Testis (tissue), 3 donors: ENCODE results near the gene ETFB. TPM values are rescaled to one million over a fixed set of nuclear protein-coding genes. Genes with fewer than 3 reads are reported as not detected.

ENCODE experiments used
- DNase-seq: peaks from one replicate; pipeline ENCODE4 v3.0.0-alpha.2; 2019
- H3K27ac ChIP-seq, 2 donors: fragments of 200-600 bp; sonication (generic); one replicate each; pipeline ENCODE4 v1.5.1; 2019
- H3K27me3 ChIP-seq: fragments of 200-600 bp; sonication (generic); one replicate; pipeline ENCODE4 v1.5.1; 2019
- H3K36me3 ChIP-seq: fragments of 200-600 bp; sonication (generic); one replicate; pipeline ENCODE4 v1.5.1; 2017; ENCODE audit warnings: low read depth; ENCODE audit errors: missing control alignments
- H3K4me1 ChIP-seq: fragments of 200-600 bp; sonication (generic); one replicate; pipeline ENCODE4 v1.5.1; 2019
- H3K4me3 ChIP-seq, 2 donors: fragments of 200-600 bp; sonication (generic); one replicate each; pipeline ENCODE4 v1.5.1; 2017 to 2019
- H3K9me3 ChIP-seq: fragments of 200-600 bp; sonication (generic); one replicate; pipeline ENCODE4 v1.5.1; 2017
- POLR2A ChIP-seq: fragments of 450-650 bp; IDR thresholded peaks from one replicate; pipeline ENCODE4 v1.6.1; 2017; ENCODE audit warnings: antibody characterized with exemption, mild to moderate bottlenecking, moderate library complexity
- WGBS, 2 donors: methylation state at CpG; one replicate each; pipeline ENCODE4 v1.1.5; 2018; 5-methylcytosine and 5-hydroxymethylcytosine counted together
- intact Hi-C: fragments of 100-400 bp; cut with DNase I; formaldehyde crosslinking; loops from one replicate; pipeline ENCODE4 v1.15.1; 2023; ENCODE audit warnings: low total_unique reads
- polyA plus RNA-seq: library from polyadenylated mRNA; stranded (reverse); fragments of 350-450 nt; fragmentation: Illumina TruSeq; extraction: RNeasy Lipid Tissue Mini Kit (QIAGEN cat#74804); gene quantifications from one replicate; pipeline ENCODE4 v1.2.3, GENCODE V29; 2014; ENCODE audit warnings: low read depth, low replicate concordance; ENCODE audit not compliant: insufficient read depth
- total RNA-seq, 2 donors: library from RNA; depleted of rRNA; stranded (reverse); fragments of >200 nt; gene quantifications; one replicate each; pipeline ENCODE4 v1.2.3, GENCODE V29; 2016
- TF ChIP-seq, protein P1 (sequence below), 3 experiments: fragments of 450-650 bp in 2 of 3; fragments of 200-600 bp in 1 of 3; sonication (generic) in 1 of 3; IDR thresholded peaks; one replicate each; pipeline ENCODE4 v1.5.1; 2016 to 2019; ENCODE audit warnings: antibody characterized with exemption in 3 of 3, mild to moderate bottlenecking in 2 of 3, moderate library complexity in 1 of 3

The ETFB gene
- total and polyA plus RNA-seq, 3 donors from 2014 or later, result 109 to 146 (median 110) TPM

DNA sequence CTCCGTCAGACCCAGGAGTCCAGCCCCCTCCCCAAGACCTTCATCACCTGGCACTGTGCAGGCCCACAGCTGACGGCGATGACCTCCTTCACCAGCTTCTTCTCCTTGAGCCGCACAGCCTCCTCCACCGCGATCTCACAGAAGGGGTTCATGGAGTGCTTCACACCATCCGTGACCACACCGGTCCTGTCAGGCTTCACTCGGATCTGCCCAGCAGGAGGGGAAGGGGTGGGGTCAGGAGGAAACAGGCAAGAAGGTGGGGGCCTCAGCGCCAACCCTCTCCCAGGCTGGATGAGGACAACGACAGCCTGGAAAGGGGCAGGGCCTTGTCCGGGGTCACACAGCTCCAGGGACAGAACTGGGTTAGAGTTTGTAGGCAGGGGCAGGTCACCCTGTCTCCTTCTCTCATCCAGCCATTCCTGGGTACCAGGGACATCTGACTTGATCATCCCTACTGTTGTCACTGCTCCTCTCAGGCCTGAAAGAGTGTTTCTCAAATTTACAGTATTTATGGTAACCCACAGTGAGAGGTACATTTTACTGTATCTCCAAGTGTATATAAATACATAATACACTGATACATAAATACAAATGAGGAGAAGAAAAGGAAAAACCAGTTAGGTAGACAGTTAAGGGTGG is 12.0 kb downstream of the ETFB start:
- no peak for TF ChIP-seq POLR2A
- TF ChIP-seq, protein P1, sequence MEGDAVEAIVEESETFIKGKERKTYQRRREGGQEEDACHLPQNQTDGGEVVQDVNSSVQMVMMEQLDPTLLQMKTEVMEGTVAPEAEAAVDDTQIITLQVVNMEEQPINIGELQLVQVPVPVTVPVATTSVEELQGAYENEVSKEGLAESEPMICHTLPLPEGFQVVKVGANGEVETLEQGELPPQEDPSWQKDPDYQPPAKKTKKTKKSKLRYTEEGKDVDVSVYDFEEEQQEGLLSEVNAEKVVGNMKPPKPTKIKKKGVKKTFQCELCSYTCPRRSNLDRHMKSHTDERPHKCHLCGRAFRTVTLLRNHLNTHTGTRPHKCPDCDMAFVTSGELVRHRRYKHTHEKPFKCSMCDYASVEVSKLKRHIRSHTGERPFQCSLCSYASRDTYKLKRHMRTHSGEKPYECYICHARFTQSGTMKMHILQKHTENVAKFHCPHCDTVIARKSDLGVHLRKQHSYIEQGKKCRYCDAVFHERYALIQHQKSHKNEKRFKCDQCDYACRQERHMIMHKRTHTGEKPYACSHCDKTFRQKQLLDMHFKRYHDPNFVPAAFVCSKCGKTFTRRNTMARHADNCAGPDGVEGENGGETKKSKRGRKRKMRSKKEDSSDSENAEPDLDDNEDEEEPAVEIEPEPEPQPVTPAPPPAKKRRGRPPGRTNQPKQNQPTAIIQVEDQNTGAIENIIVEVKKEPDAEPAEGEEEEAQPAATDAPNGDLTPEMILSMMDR (IDR thresholded peaks at IDR 0.05), result no peak
- no peak overlapping the region for H3K4me3 ChIP-seq
- H3K4me1 ChIP-seq, result peaks cover 4% of the 10 kb centered on the region
- intact Hi-C loops, result no loop called here
- H3K9me3 ChIP-seq, result no peaks in the 10 kb centered on the region
- no peaks in the 10 kb centered on the region for H3K27me3 ChIP-seq
- peak overlapping the region; percentile 81 to 88 for H3K27ac ChIP-seq
- DNase-seq, result no peak
- WGBS, 2 donors, result 57 to 84% methylated on average over 10 to 12 of the region's 12 CpGs
- no peaks in the 10 kb centered on the region for H3K36me3 ChIP-seq

DNA sequence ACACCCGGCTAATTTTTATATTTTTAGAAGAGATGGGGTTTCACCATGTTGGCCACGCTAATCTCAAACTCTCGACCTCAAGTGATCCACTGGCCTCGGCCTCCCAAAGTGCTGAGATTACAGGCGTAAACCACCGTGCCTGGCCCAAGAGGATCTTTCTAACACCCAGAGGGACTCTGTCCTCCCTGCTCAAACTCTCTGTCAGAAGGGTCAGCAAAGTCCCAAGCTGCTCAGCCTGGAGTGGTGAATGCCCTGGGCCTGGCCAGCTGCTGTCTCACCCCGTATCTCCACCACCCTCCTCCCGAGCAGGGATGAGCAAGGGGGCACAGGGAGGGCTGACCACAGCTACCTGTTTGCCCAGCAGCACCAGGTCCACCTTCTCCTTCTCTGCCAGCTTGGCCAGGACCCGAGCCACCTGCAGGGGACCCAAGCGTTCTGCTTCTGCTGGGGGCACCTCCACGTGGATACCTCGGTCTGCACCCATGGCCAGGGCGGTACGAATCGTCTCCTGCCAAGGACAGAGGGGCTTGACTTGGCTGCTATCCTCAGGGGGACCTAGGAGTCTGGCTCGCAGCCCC is 13.3 kb downstream of the ETFB start:
- H3K9me3 ChIP-seq, result no peaks in the 10 kb centered on the region
- WGBS, 2 donors, result 93 to 94% methylated on average over 12 to 16 of the region's 16 CpGs
- H3K27ac ChIP-seq, result peak overlapping the region; percentile 1 to 44
- peaks cover 4% of the 10 kb centered on the region for H3K4me1 ChIP-seq
- no peaks in the 10 kb centered on the region for H3K27me3 ChIP-seq
- no peak overlapping the region for H3K4me3 ChIP-seq
- no peak for TF ChIP-seq POLR2A
- TF ChIP-seq, protein P1 (IDR thresholded peaks at IDR 0.05), result no peak
- H3K36me3 ChIP-seq, result no peaks in the 10 kb centered on the region
- no peak for DNase-seq
- intact Hi-C loops, result no loop called here

DNA sequence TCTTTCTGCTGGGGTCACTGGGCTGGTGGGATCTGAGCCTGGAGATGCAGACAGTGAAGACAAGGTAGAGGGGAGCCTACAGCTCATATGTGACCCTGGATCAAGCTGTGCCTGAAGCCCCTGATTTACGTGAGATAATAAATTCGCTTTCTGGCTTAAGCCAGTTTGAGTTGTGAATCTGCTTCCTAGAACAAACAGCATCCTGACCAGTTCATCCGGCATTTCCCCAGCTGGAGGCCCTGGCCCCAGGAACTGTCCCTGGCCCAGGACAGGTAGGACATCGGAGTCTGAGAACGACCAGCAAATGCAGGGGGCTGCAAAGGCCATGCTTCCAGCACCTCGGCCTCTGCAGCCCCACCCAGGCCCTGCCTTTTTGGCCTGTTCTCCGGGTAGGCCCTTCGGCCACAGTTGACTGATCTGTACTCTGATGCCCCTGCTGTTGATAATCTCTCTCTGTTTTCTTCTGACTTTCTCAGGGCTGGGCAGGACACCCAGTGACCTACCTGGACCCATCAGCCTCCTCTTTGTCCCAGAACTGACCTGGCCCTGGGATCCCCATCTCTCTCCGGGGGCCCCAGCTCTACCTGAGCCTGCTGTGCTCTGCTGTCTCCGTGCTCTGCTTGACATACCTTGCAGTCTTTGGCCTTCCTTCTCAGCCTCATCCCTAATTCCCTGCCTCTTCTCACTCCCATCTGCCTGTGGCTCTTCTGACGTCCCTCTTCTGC is 14.8 kb downstream of the ETFB start:
- WGBS, 2 donors, result 88 to 94% methylated on average over 11 of the region's 11 CpGs
- intact Hi-C loops, result no loop called here
- Histone ChIP-seq H3K36me3 (no peaks in the 10 kb centered on the region), H3K27ac (no peak overlapping the region), H3K4me1 (peaks cover 4% of the 10 kb centered on the region), H3K9me3 (no peaks in the 10 kb centered on the region), H3K4me3 (no peak overlapping the region), H3K27me3 (no peaks in the 10 kb centered on the region)
- TF ChIP-seq, protein P1 (IDR thresholded peaks at IDR 0.05), result no peak
- no peak for TF ChIP-seq POLR2A
- no peak for DNase-seq

DNA sequence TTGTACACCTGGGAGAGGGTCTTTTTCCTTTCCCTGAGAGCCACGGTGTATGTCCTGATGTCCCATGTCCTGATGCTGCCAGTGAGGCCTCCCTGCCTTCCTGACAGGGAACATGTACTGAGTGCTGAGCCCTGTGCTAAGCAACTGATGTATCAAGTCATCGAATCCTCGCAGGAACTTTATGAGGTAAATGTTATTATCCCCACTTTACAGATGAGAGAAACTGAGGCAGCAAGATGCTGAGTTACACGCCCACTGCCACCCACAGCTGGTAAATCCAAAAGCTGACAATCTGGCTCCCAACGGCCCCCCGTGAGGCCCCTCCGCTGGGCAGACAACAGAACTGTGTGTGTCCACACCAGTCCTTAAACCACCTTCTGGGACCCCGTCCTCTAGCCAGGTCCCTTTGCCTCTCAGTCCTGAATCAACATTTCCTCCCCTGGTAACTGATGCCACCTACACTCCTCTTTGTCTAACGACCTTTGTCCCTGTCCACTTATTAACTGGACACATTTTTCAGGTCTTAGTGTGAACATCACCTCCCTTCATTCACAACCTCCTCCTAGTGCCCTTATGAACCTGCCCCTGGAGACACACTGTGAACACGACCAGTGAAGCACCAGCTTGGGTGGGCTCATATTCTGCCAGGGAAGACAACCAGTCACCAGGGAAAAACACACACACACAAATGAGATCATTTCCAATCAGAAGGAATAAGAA is 18.8 kb downstream of the ETFB start:
- Histone ChIP-seq H3K36me3 (no peaks in the 10 kb centered on the region), H3K4me1 (no peaks in the 10 kb centered on the region), H3K9me3 (no peaks in the 10 kb centered on the region), H3K27ac (no peak overlapping the region), H3K27me3 (no peaks in the 10 kb centered on the region), H3K4me3 (no peak overlapping the region)
- intact Hi-C loops, result no loop called here
- WGBS, 2 donors, result 79 to 87% methylated on average over 10 of the region's 10 CpGs
- no peak for DNase-seq
- no peak for TF ChIP-seq POLR2A
- TF ChIP-seq, protein P1 (IDR thresholded peaks at IDR 0.05), result no peak
